PC-3 (cell line): ENCODE data around the gene FIGLA. TPM values are rescaled to one million over a fixed set of nuclear protein-coding genes. Genes with fewer than 3 reads are reported as not detected.

Experiments used
- ATAC-seq: fragments of 200-7000 bp; cut with Tn5 transposase; 2 replicates; pipeline ENCODE4 v1.9.1; 2020; ENCODE audit warnings: mild to moderate bottlenecking, moderate library complexity
- BruUV-seq: library from RNA; stranded (reverse); fragments of 400-500 nt; replicated peaks from 2 replicates; lab custom pipeline; 2021; lab: Mats Ljungman, UMichigan
- CTCF ChIA-PET: fragments of 300-600 bp; sonication (Branson Sonifier 250); formaldehyde crosslinking; loops from one replicate; lab custom pipeline; 2022; ENCODE audit warnings: antibody characterized with exemption; lab: Charles Lee
- POLR2A ChIA-PET: fragments of 300-600 bp; sonication (Branson Sonifier 250); formaldehyde crosslinking; loops from one replicate; lab custom pipeline; 2022; ENCODE audit warnings: antibody characterized with exemption; ENCODE audit not compliant: unreplicated experiment; lab: Charles Lee
- DNase-seq: peaks from one replicate; pipeline ENCODE4 v3.0.0-alpha.2; 2015
- H2AFZ ChIP-seq: fragments of 300-600 bp; sonication (generic); 2 replicates; pipeline ENCODE4 v1.6.0; 2016; ENCODE audit warnings: antibody characterized with exemption, low read length
- H3F3A ChIP-seq: fragments of 300-600 bp; sonication (generic); one replicate; pipeline ENCODE4 v1.6.0; 2017; ENCODE audit warnings: antibody characterized with exemption, low read length, control low read depth, mild to moderate bottlenecking; ENCODE audit not compliant: unreplicated experiment
- H3K27ac ChIP-seq: fragments of 300-600 bp; sonication (generic); 2 replicates; pipeline ENCODE4 v1.5.1; 2016; ENCODE audit warnings: mild to moderate bottlenecking, low read length
- H3K27me3 ChIP-seq: fragments of 300-600 bp; sonication (generic); 2 replicates; pipeline ENCODE4 v1.6.1; 2016; ENCODE audit warnings: low read length, mixed read lengths
- H3K36me3 ChIP-seq: fragments of 300-600 bp; sonication (generic); 2 replicates; pipeline ENCODE4 v1.6.1; 2016; ENCODE audit warnings: low read depth, mixed run types, low read length, mixed read lengths
- H3K4me1 ChIP-seq: fragments of 300-600 bp; sonication (generic); 2 replicates; pipeline ENCODE4 v1.5.1; 2016; ENCODE audit warnings: low read length; ENCODE audit not compliant: insufficient read depth
- H3K4me2 ChIP-seq: fragments of 300-600 bp; sonication (generic); 2 replicates; pipeline ENCODE4 v1.6.0; 2016; ENCODE audit warnings: low read length
- H3K4me3 ChIP-seq: fragments of 300-600 bp; sonication (generic); 2 replicates; pipeline ENCODE4 v1.5.1; 2016; ENCODE audit warnings: mild to moderate bottlenecking, low read length, mixed read lengths
- H3K79me2 ChIP-seq: fragments of 300-600 bp; sonication (generic); 2 replicates; pipeline ENCODE4 v1.6.1; 2017; ENCODE audit warnings: low read length, mixed read lengths
- H3K9ac ChIP-seq: fragments of 300-600 bp; sonication (generic); 2 replicates; pipeline ENCODE4 v1.6.0; 2016; ENCODE audit warnings: mild to moderate bottlenecking, low read length
- H3K9me2 ChIP-seq: fragments of 300-600 bp; sonication (generic); replicated peaks from 2 replicates; pipeline ENCODE4 v1.6.1; 2016; ENCODE audit warnings: mixed run types, low read length, mixed read lengths
- H3K9me3 ChIP-seq: fragments of 300-600 bp; sonication (generic); 2 replicates; pipeline ENCODE4 v1.6.1; 2016; ENCODE audit warnings: low read length, mixed read lengths
- H4K20me1 ChIP-seq: fragments of 300-600 bp; sonication (generic); 2 replicates; pipeline ENCODE4 v1.6.1; 2016; ENCODE audit warnings: low read length, mixed read lengths
- EZH2 ChIP-seq: fragments of 300-600 bp; sonication (generic); IDR thresholded peaks from one replicate; pipeline ENCODE4 v1.6.1; 2017; ENCODE audit warnings: antibody characterized with exemption, mild to moderate bottlenecking, low read length; ENCODE audit not compliant: unreplicated experiment
- EZH2phosphoT487 ChIP-seq: fragments of 300-600 bp; sonication (generic); IDR thresholded peaks from 2 replicates; pipeline ENCODE4 v1.6.1; 2018; ENCODE audit warnings: mild to moderate bottlenecking, antibody characterized with exemption, low read length, borderline replicate concordance
- intact Hi-C: fragments of 100-400 bp; cut with micrococcal nuclease; formaldehyde crosslinking; loops from 2 replicates; pipeline ENCODE4 v1.9.0; 2023
- total RNA-seq: library from RNA; depleted of rRNA; stranded (reverse); fragments of >200 nt; gene quantifications from 2 replicates; pipeline ENCODE4 v1.2.3, GENCODE V29; 2014
- TF ChIP-seq, protein P1 (sequence below): fragments of 300-600 bp; sonication (generic); conservative IDR thresholded peaks from 2 replicates; pipeline ENCODE4 v1.5.1; 2017; ENCODE audit warnings: antibody characterized with exemption, low read depth, mild to moderate bottlenecking, low read length

Gene FIGLA
- total RNA-seq, 1 experiment from 2014 or later = not detected

DNA sequence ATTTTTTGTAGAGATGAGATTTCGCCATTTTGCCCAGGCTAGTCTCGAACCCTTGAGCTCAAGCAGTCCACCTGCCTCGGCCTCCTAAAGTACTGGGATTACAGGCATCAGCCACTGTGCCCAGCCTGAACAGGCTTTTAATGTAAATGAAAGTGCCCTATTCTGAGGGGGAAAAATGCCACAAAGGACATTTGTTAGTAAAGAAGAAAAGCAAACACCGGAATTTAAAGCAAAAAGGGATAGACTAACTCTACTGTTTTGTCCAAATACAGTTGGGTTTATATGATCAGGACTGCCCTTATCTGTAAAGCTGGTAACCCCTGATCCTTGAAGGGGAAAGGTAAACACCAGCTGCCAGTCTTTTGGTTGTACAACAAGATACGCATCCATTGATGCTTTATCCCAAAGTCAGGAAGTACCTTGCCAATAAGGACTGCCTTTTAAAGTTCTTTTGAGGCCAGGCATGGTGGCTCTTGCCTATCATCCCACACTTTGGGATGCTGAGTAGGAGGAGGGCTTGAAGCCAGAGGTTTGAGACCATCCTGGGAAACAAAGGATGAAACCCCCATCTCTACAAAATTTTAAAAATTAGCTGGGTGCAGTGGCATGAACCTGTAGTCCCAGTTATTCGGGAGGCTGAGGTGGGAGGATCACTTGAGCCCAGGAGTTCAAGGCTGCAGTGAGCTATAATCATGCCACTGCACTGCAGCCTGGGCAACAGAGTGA, 16.8 kb upstream of the FIGLA start:
- Histone ChIP-seq H3F3A (no peaks in the 10 kb centered on the region), H3K4me2 (no peak overlapping the region), H2AFZ (no peak overlapping the region), H3K27ac (no peak overlapping the region), H3K9me2 (no peaks in the 10 kb centered on the region), H3K79me2 (no peaks in the 10 kb centered on the region), H3K9me3 (no peaks in the 10 kb centered on the region), H4K20me1 (no peaks in the 10 kb centered on the region), H3K4me1 (no peaks in the 10 kb centered on the region), H3K36me3 (no peaks in the 10 kb centered on the region), H3K4me3 (no peak overlapping the region), H3K9ac (no peak overlapping the region), H3K27me3 (peaks cover 59% of the 10 kb centered on the region)
- intact Hi-C loops = no loop called here
- BruUV-seq = no TSS peak
- TF ChIP-seq EZH2phosphoT487 (no peak), EZH2 (no peak)
- TF ChIP-seq, protein P1, sequence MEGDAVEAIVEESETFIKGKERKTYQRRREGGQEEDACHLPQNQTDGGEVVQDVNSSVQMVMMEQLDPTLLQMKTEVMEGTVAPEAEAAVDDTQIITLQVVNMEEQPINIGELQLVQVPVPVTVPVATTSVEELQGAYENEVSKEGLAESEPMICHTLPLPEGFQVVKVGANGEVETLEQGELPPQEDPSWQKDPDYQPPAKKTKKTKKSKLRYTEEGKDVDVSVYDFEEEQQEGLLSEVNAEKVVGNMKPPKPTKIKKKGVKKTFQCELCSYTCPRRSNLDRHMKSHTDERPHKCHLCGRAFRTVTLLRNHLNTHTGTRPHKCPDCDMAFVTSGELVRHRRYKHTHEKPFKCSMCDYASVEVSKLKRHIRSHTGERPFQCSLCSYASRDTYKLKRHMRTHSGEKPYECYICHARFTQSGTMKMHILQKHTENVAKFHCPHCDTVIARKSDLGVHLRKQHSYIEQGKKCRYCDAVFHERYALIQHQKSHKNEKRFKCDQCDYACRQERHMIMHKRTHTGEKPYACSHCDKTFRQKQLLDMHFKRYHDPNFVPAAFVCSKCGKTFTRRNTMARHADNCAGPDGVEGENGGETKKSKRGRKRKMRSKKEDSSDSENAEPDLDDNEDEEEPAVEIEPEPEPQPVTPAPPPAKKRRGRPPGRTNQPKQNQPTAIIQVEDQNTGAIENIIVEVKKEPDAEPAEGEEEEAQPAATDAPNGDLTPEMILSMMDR = no peak
- DNase-seq = no peak
- CTCF ChIA-PET = no interaction called here
- no peak for ATAC-seq
- POLR2A ChIA-PET = no interaction called here

DNA sequence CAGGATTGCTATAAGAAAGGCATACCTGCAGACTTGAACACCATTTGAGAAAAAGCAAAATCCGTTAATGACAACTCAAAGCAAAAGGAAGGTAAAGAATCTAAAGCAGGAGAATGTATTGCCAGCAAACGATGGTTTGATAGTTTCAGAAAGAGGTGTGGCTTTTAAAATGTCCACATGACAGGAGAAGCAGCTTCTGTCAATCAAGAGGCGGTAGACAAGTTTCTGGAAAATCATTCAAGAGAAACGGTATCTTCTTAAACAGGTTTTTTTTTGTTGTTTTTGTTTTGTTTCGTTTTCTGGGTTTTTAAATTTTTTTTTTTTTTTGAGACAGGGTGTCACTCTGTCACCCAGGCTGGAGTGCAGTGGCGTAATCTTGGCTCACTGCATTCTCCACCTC, 16.2 kb upstream of the FIGLA start:
- Histone ChIP-seq H3F3A (no peaks in the 10 kb centered on the region), H3K9me2 (no peaks in the 10 kb centered on the region), H4K20me1 (no peaks in the 10 kb centered on the region), H3K36me3 (no peaks in the 10 kb centered on the region), H2AFZ (no peak overlapping the region), H3K27me3 (peaks cover 60% of the 10 kb centered on the region), H3K4me3 (no peak overlapping the region), H3K4me1 (no peaks in the 10 kb centered on the region), H3K9ac (no peak overlapping the region), H3K27ac (no peak overlapping the region), H3K9me3 (no peaks in the 10 kb centered on the region), H3K79me2 (no peaks in the 10 kb centered on the region), H3K4me2 (no peak overlapping the region)
- ATAC-seq = no peak
- BruUV-seq = no TSS peak
- ChIA-PET CTCF (no interaction called here), POLR2A (no interaction called here)
- intact Hi-C loops = no loop called here
- TF ChIP-seq, protein P1 = no peak
- TF ChIP-seq EZH2phosphoT487 (no peak), EZH2 (no peak)
- no peak for DNase-seq

DNA sequence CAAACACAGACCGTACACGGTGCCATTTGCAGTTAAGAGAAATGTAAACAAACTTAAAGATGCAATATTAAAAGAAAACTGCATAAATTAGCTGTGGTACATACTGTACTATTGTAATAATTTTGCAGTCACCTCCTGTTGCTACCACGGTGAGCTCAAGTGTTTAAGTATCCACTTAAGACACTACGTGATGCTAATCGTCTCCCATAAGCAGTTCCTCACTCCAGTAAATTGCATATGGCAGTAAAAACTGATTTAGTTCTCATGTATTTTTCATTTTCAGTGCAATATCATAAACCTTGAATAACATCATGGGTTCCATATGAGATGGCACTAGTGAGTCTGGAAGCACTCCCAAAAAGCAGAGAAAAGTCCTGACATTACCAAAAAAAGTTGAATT, 15.6 kb upstream of the FIGLA start:
- ChIA-PET POLR2A (no interaction called here), CTCF (no interaction called here)
- H3K27ac ChIP-seq = no peak overlapping the region
- intact Hi-C loops = no loop called here
- no peaks in the 10 kb centered on the region for H3K79me2 ChIP-seq
- no peaks in the 10 kb centered on the region for H4K20me1 ChIP-seq
- BruUV-seq = no TSS peak
- H3K9ac ChIP-seq = no peak overlapping the region
- no peak overlapping the region for H2AFZ ChIP-seq
- peaks cover 63% of the 10 kb centered on the region for H3K27me3 ChIP-seq
- ATAC-seq = no peak
- no peaks in the 10 kb centered on the region for H3K36me3 ChIP-seq
- no peaks in the 10 kb centered on the region for H3K9me2 ChIP-seq
- no peaks in the 10 kb centered on the region for H3F3A ChIP-seq
- H3K4me1 ChIP-seq = no peaks in the 10 kb centered on the region
- TF ChIP-seq EZH2phosphoT487 (no peak), EZH2 (no peak)
- TF ChIP-seq, protein P1 = no peak
- H3K4me3 ChIP-seq = no peak overlapping the region
- H3K4me2 ChIP-seq = no peak overlapping the region
- no peaks in the 10 kb centered on the region for H3K9me3 ChIP-seq
- DNase-seq = no peak
